Panc1 (cell line): ENCODE results near the gene SH3GLB2. TPM values are rescaled to one million over a fixed set of nuclear protein-coding genes. Genes with fewer than 3 reads are reported as not detected.

Experiments
- ATAC-seq: fragments of 200-7000 bp; cut with Tn5 transposase; 2 replicates; pipeline ENCODE4 v1.9.1; 2020; ENCODE audit warnings: mild to moderate bottlenecking, moderate library complexity
- BruUV-seq: library from RNA; stranded (reverse); fragments of 400-500 nt; replicated peaks from 2 replicates; lab custom pipeline; 2021; lab: Mats Ljungman, UMichigan
- CTCF ChIA-PET: fragments of 300-600 bp; sonication (Branson Sonifier 250); formaldehyde crosslinking; loops from one replicate; lab custom pipeline; 2022; ENCODE audit warnings: antibody characterized with exemption; lab: Charles Lee
- POLR2A ChIA-PET: fragments of 300-600 bp; sonication (Branson Sonifier 250); formaldehyde crosslinking; loops from one replicate; lab custom pipeline; 2022; ENCODE audit warnings: antibody characterized with exemption; lab: Charles Lee
- DNase-seq: peaks from one replicate; pipeline ENCODE4 v3.0.0-alpha.2; 2010; ENCODE audit warnings: low read depth, low spot score
- H3K27ac ChIP-seq: 2 replicates; pipeline ENCODE4 v1.5.1; 2011; ENCODE audit warnings: mild to moderate bottlenecking, low read length, inconsistent platforms
- H3K27me3 ChIP-seq: fragments of 200-500 bp; sonication (Bioruptor generic); 2 replicates; pipeline ENCODE4 v1.6.0; 2014; ENCODE audit warnings: low read length, inconsistent platforms; ENCODE audit not compliant: control insufficient read depth, insufficient read depth
- H3K36me3 ChIP-seq: fragments of 200-500 bp; sonication (Bioruptor generic); 2 replicates; pipeline ENCODE4 v1.5.1; 2014; ENCODE audit warnings: inconsistent platforms, mild to moderate bottlenecking, low read length, moderate library complexity; ENCODE audit not compliant: control insufficient read depth, insufficient read depth
- H3K4me1 ChIP-seq: 2 replicates; pipeline ENCODE4 v1.5.1; 2011; ENCODE audit warnings: inconsistent platforms, mild to moderate bottlenecking, low read length, moderate library complexity; ENCODE audit not compliant: control insufficient read depth, insufficient read depth
- H3K4me3 ChIP-seq, 2 experiments: 2 replicates each; pipeline ENCODE4 v1.5.1; 2011 to 2012; ENCODE audit warnings: low read depth in 2 of 2, low read length in 2 of 2, mild to moderate bottlenecking in 2 of 2, inconsistent platforms in 1 of 2, moderate library complexity in 1 of 2
- H3K9me3 ChIP-seq: fragments of 200-500 bp; sonication (Bioruptor generic); 2 replicates; pipeline ENCODE4 v1.5.1; 2014; ENCODE audit warnings: low read depth, mild to moderate bottlenecking, inconsistent platforms, low read length, moderate library complexity; ENCODE audit not compliant: control insufficient read depth, insufficient read depth
- POLR2AphosphoS5 ChIP-seq: IDR thresholded peaks from 2 replicates; pipeline ENCODE4 v1.6.1; 2012; ENCODE audit warnings: mild to moderate bottlenecking, low read depth, low read length, moderate library complexity
- SIN3A ChIP-seq: IDR thresholded peaks from 2 replicates; pipeline ENCODE4 v1.6.1; 2012; ENCODE audit warnings: low read depth, mild to moderate bottlenecking, low read length, moderate library complexity, borderline replicate concordance; ENCODE audit not compliant: insufficient read depth
- TCF7L2 ChIP-seq: IDR thresholded peaks from 2 replicates; pipeline ENCODE4 v1.6.1; 2011; ENCODE audit warnings: mild to moderate bottlenecking, low read depth, low read length, inconsistent platforms
- in situ Hi-C: cut with HindIII; loops from 2 replicates; pipeline ENCODE4 v1.10.0; 2016; ENCODE audit warnings: low sequenced_read_pairs, low pct_unique_long_range_greater_than_20kb
- intact Hi-C: fragments of 100-400 bp; cut with micrococcal nuclease; formaldehyde crosslinking; loops from one replicate; pipeline ENCODE4 v1.10.0; 2022; ENCODE audit not compliant: unreplicated experiment
- total RNA-seq: library from RNA; stranded (reverse); gene quantifications from one replicate; pipeline ENCODE4 v1.2.1, GENCODE V29; 2021; ENCODE audit not compliant: unreplicated experiment
- TF ChIP-seq, protein P1 (sequence below), 2 experiments: IDR thresholded peaks; 2 replicates each; pipeline ENCODE4 v1.6.1; 2011 to 2012; ENCODE audit warnings: low read depth in 2 of 2, control low read depth in 1 of 2, low read length in 1 of 2, mild to moderate bottlenecking in 1 of 2, moderate library complexity in 1 of 2; ENCODE audit not compliant: insufficient read depth in 1 of 2
- TF ChIP-seq, protein P2 (sequence below): fragments of 450-650 bp; IDR thresholded peaks from 2 replicates; pipeline ENCODE4 v1.5.1; 2017; ENCODE audit warnings: mild to moderate bottlenecking

SH3GLB2 gene
- total RNA-seq, 1 experiment from 2014 or later: 68.3 TPM

DNA sequence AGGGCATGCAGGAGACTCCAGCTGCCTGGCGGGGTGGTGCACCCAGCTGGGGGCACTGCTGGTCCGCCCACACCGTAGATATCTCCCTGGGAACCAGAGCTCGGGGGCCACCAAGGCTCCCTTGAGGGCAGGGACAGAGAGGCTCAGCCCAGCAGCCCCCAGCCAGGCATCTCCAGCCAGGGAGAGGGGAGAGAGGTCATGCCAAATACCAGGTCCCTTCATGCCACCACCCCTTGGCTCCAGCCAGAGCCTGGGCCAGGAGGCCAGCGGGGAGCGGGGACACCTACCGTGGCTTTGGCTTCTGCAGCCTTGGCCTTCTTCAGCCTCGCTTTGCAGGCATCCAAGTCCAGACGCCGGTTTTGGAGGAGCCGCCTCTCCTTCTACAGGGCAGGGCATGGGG lies 14.0 kb downstream of the SH3GLB2 start:
- in situ Hi-C loops (no loop called here), intact Hi-C loops (no loop called here)
- Histone ChIP-seq H3K9me3 (no peaks in the 10 kb centered on the region), H3K4me3 (no peak overlapping the region), H3K36me3 (no peaks in the 10 kb centered on the region), H3K27ac (no peak overlapping the region), H3K27me3 (no peaks in the 10 kb centered on the region), H3K4me1 (no peaks in the 10 kb centered on the region)
- DNase-seq (no peak), ATAC-seq (no peak)
- no TSS peak for BruUV-seq
- CTCF ChIA-PET: no interaction called here
- no peak for TF ChIP-seq SIN3A
- no peak for TF ChIP-seq POLR2AphosphoS5
- TF ChIP-seq, protein P1, sequence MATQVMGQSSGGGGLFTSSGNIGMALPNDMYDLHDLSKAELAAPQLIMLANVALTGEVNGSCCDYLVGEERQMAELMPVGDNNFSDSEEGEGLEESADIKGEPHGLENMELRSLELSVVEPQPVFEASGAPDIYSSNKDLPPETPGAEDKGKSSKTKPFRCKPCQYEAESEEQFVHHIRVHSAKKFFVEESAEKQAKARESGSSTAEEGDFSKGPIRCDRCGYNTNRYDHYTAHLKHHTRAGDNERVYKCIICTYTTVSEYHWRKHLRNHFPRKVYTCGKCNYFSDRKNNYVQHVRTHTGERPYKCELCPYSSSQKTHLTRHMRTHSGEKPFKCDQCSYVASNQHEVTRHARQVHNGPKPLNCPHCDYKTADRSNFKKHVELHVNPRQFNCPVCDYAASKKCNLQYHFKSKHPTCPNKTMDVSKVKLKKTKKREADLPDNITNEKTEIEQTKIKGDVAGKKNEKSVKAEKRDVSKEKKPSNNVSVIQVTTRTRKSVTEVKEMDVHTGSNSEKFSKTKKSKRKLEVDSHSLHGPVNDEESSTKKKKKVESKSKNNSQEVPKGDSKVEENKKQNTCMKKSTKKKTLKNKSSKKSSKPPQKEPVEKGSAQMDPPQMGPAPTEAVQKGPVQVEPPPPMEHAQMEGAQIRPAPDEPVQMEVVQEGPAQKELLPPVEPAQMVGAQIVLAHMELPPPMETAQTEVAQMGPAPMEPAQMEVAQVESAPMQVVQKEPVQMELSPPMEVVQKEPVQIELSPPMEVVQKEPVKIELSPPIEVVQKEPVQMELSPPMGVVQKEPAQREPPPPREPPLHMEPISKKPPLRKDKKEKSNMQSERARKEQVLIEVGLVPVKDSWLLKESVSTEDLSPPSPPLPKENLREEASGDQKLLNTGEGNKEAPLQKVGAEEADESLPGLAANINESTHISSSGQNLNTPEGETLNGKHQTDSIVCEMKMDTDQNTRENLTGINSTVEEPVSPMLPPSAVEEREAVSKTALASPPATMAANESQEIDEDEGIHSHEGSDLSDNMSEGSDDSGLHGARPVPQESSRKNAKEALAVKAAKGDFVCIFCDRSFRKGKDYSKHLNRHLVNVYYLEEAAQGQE (IDR thresholded peaks at IDR 0.05; ENCODE audit: insufficient read depth in 1 of 2, low read depth in 2 of 2, low read length in 1 of 2): no peak
- no peak for TF ChIP-seq TCF7L2
- TF ChIP-seq, protein P2, sequence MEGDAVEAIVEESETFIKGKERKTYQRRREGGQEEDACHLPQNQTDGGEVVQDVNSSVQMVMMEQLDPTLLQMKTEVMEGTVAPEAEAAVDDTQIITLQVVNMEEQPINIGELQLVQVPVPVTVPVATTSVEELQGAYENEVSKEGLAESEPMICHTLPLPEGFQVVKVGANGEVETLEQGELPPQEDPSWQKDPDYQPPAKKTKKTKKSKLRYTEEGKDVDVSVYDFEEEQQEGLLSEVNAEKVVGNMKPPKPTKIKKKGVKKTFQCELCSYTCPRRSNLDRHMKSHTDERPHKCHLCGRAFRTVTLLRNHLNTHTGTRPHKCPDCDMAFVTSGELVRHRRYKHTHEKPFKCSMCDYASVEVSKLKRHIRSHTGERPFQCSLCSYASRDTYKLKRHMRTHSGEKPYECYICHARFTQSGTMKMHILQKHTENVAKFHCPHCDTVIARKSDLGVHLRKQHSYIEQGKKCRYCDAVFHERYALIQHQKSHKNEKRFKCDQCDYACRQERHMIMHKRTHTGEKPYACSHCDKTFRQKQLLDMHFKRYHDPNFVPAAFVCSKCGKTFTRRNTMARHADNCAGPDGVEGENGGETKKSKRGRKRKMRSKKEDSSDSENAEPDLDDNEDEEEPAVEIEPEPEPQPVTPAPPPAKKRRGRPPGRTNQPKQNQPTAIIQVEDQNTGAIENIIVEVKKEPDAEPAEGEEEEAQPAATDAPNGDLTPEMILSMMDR: no peak
- POLR2A ChIA-PET: no interaction called here

DNA sequence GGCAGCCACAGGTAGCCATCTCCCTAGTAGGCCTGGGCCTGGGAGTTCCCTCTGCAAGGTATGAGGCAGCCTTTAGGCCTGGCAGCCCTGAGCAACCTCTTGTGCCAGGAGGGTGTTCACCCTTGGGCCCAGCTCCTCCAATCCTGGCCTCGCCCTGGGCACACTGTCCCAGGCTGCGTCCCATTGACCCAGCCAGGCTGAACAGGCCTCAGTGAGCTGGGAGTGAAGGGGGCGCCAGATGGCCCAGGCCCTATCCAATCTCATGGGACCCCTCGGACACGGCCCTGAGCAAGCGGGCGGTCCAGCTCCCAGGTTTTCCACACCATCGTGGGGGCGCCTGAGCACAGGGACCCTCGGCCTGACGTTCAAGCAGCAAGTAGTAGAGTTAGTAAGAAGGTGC lies 14.5 kb downstream of the SH3GLB2 start:
- no peaks in the 10 kb centered on the region for H3K9me3 ChIP-seq
- ATAC-seq (no peak), DNase-seq (no peak)
- no peaks in the 10 kb centered on the region for H3K27me3 ChIP-seq
- in situ Hi-C loops (no loop called here), intact Hi-C loops (no loop called here)
- no peaks in the 10 kb centered on the region for H3K36me3 ChIP-seq
- ChIA-PET POLR2A (no interaction called here), CTCF (no interaction called here)
- no peaks in the 10 kb centered on the region for H3K4me1 ChIP-seq
- no TSS peak for BruUV-seq
- TF ChIP-seq, protein P2: no peak
- no peak for TF ChIP-seq TCF7L2
- TF ChIP-seq, protein P1 (IDR thresholded peaks at IDR 0.05; ENCODE audit: insufficient read depth in 1 of 2, low read depth in 2 of 2, low read length in 1 of 2): no peak
- TF ChIP-seq POLR2AphosphoS5: no peak
- no peak for TF ChIP-seq SIN3A
- H3K4me3 ChIP-seq: no peak overlapping the region
- H3K27ac ChIP-seq: no peak overlapping the region
